Spleen (tissue), 11 donors: ENCODE data around the gene BRDT. TPM values are rescaled to one million over a fixed set of nuclear protein-coding genes. Genes with fewer than 3 reads are reported as not detected.

ENCODE experiments used
- DNase-seq: peaks from one replicate; pipeline ENCODE4 v3.0.0-alpha.2; 2020
- H3K27ac ChIP-seq, 8 donors: fragments of 200-600 bp; sonication (generic) in 7 of 8; 1 replicate in 4 of 8; 2 replicates in 4 of 8; pipeline versions ENCODE4 v1.5.0 to v1.8.0; 2016 to 2021; ENCODE audit warnings: inconsistent platforms in 4 of 8, mild to moderate bottlenecking in 4 of 8, moderate library complexity in 1 of 8
- H3K27me3 ChIP-seq, 7 donors: fragments of 200-600 bp; sonication (generic) in 6 of 7; replicated peaks in 1 of 7; 1 replicate in 4 of 7; 2 replicates in 3 of 7; pipeline versions ENCODE4 v1.5.0 to v1.8.0; 2016 to 2021; ENCODE audit warnings: inconsistent platforms in 3 of 7, mild to moderate bottlenecking in 1 of 7
- H3K36me3 ChIP-seq, 6 donors: fragments of 200-600 bp; sonication (generic) in 5 of 6; 1 replicate in 4 of 6; 2 replicates in 2 of 6; pipeline versions ENCODE4 v1.5.0 to v1.8.0; 2016 to 2021; ENCODE audit warnings: inconsistent platforms in 2 of 6
- H3K4me1 ChIP-seq, 6 donors: fragments of 200-600 bp; sonication (generic) in 5 of 6; 1 replicate in 3 of 6; 2 replicates in 3 of 6; pipeline versions ENCODE4 v1.5.0 to v1.8.0; 2016 to 2021; ENCODE audit warnings: inconsistent platforms in 3 of 6
- H3K4me3 ChIP-seq, 8 donors: fragments of 200-600 bp; sonication (generic) in 7 of 8; 1 replicate in 4 of 8; 2 replicates in 4 of 8; pipeline versions ENCODE4 v1.5.0 to v1.8.0; 2016 to 2021; ENCODE audit warnings: inconsistent platforms in 4 of 8, mild to moderate bottlenecking in 4 of 8, moderate library complexity in 2 of 8
- H3K9me3 ChIP-seq, 8 donors: fragments of 200-600 bp; sonication (generic) in 7 of 8; 1 replicate in 4 of 8; 2 replicates in 4 of 8; pipeline versions ENCODE4 v1.5.0 to v1.8.0; 2016 to 2021; ENCODE audit warnings: inconsistent platforms in 4 of 8
- POLR2A ChIP-seq, 3 donors: fragments of 450-650 bp; IDR thresholded peaks; one replicate each; pipeline ENCODE4 v1.5.1; 2017; ENCODE audit warnings: antibody characterized with exemption in 3 of 3, mild to moderate bottlenecking in 1 of 3
- POLR2AphosphoS5 ChIP-seq, 3 donors: sonication (generic); formaldehyde crosslinking; IDR thresholded peaks; one replicate each; pipeline ENCODE4 v1.5.1; 2017; ENCODE audit warnings: antibody characterized with exemption in 3 of 3
- WGBS, 5 donors: extraction: QIAGEN DNeasy Blood & Tissue Kit in 3 of 5; methylation state at CpG; one replicate each; pipeline versions ENCODE4 v1.1.5 to v1.1.7; 2013 to 2018; 5-methylcytosine and 5-hydroxymethylcytosine counted together
- intact Hi-C: fragments of 100-400 bp; cut with DNase I; formaldehyde crosslinking; loops from one replicate; pipeline ENCODE4 v1.15.0; 2023; ENCODE audit warnings: low total_unique reads
- polyA plus RNA-seq, 3 donors: library from polyadenylated mRNA; stranded (reverse); fragments of 200-250 nt; gene quantifications; one replicate each; pipeline ENCODE4 v1.2.1, GENCODE V29; 2013
- total RNA-seq, 7 donors: library from RNA; depleted of rRNA in 3 of 7; stranded (reverse); fragments of >200 nt in 3 of 7; fragmentation: NEBNext Ultra II Directional in 4 of 7; extraction: Animal tissue kit (Norgen Biotek cat#: 25700) in 4 of 7; gene quantifications; one replicate each; pipeline versions ENCODE4 v1.1.0 to v1.2.1, GENCODE V29; 2016 to 2021
- TF ChIP-seq, protein P1 (sequence below), 11 experiments: fragments of 200-600 bp in 7 of 11; fragments of 450-650 bp in 4 of 11; sonication (generic) in 4 of 11; IDR thresholded peaks in 8 of 11; conservative IDR thresholded peaks in 3 of 11; 1 replicate in 7 of 11; 2 replicates in 4 of 11; pipeline versions ENCODE4 v1.4.0 to v1.8.0; 2016 to 2021; ENCODE audit warnings: antibody characterized with exemption in 11 of 11, inconsistent platforms in 4 of 11, mild to moderate bottlenecking in 1 of 11
- donor health status: healthy with polysubstance abuse.
- donor health status: DM: no; HTN: no; CAD: no; lungs with moderate emphysema.
- donor health status: DM: no; HTN: no; CAD: no.
- donor health status: Bipolar disorder and iron deficiency.
- donor health status: healthy.
- donor health status: DM: no; HTN: no; CAD: no.
- donor health status: DM: yes; HTN: yes; CAD: no.

BRDT gene
- total and polyA plus RNA-seq, 10 donors: 0.09 to 0.43 TPM; not detected in 8

DNA sequence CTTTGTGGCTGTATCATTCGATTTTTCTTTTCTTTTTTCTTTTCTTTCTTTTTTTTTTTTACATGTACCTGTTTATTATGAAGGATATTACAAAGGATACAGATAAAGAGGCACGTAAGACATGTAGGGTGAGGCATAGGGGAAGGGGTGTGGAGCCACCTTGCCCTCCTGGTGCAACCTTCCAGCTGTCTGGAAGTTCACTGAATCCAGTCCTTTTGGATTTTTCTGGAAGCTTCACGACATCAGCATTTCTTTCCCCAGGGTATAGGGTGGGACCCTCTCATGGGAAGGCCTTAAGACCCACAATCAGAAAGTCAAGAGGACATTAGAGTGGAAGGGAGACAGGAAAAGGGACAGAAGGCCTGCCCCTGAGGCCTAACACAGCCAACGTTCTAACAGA lies 33.2 kb upstream of the BRDT start:
- intact Hi-C loops: no loop called here
- WGBS, 5 donors: 71 to 87% (median 76%) methylated on average over 4 of the region's 4 CpGs
- Histone ChIP-seq H3K27ac (no peak overlapping the region), H3K4me3 (no peak overlapping the region), H3K27me3 (no peaks in the 10 kb centered on the region), H3K9me3 (no peaks in the 10 kb centered on the region), H3K36me3 (no peaks in the 10 kb centered on the region), H3K4me1 (no peaks in the 10 kb centered on the region)
- TF ChIP-seq POLR2AphosphoS5 (IDR thresholded peaks at IDR 0.05) (no peak), POLR2A (IDR thresholded peaks at IDR 0.05) (no peak)
- TF ChIP-seq, protein P1, sequence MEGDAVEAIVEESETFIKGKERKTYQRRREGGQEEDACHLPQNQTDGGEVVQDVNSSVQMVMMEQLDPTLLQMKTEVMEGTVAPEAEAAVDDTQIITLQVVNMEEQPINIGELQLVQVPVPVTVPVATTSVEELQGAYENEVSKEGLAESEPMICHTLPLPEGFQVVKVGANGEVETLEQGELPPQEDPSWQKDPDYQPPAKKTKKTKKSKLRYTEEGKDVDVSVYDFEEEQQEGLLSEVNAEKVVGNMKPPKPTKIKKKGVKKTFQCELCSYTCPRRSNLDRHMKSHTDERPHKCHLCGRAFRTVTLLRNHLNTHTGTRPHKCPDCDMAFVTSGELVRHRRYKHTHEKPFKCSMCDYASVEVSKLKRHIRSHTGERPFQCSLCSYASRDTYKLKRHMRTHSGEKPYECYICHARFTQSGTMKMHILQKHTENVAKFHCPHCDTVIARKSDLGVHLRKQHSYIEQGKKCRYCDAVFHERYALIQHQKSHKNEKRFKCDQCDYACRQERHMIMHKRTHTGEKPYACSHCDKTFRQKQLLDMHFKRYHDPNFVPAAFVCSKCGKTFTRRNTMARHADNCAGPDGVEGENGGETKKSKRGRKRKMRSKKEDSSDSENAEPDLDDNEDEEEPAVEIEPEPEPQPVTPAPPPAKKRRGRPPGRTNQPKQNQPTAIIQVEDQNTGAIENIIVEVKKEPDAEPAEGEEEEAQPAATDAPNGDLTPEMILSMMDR (IDR thresholded peaks at IDR 0.05 in 8 of 11, conservative IDR thresholded peaks at IDR 0.05 in 3 of 11): no peak
- no peak for DNase-seq

DNA sequence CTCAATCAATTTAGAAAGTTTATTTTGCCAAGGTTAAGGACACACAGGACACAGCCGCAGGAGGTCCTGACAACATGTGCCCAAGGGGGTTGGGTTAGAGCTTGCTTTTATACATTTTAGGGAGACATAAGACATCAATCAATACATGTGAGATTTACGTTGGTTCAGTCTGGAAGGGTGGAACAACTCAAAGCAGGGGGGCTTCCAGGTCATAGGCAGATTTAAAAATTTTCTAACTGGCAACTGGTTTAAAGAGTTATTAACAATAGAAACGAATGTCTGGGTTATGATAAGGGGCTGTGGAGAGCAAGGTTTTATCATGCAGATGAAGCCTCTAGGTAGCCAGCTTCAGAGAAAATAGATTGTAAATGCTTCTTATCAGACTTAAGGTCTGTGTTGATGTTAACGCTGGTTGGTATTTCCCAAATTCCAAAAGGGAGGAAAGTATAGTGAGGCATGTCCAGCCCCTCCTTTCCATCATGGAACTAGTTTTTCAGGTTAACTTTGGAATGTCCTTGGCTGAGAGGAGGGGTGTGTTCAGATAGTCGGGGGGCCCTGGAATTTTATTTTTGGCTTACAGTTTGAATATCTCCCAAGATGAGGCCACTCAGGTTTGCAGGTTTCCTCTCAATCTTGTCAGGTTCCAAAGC lies 32.3 kb upstream of the BRDT start:
- DNase-seq: no peak
- intact Hi-C loops: no loop called here
- Histone ChIP-seq H3K4me1 (no peaks in the 10 kb centered on the region), H3K36me3 (no peaks in the 10 kb centered on the region), H3K9me3 (no peaks in the 10 kb centered on the region), H3K27ac (no peak overlapping the region), H3K27me3 (no peaks in the 10 kb centered on the region), H3K4me3 (no peak overlapping the region)
- TF ChIP-seq POLR2A (IDR thresholded peaks at IDR 0.05) (no peak), POLR2AphosphoS5 (IDR thresholded peaks at IDR 0.05) (no peak)
- TF ChIP-seq, protein P1 (IDR thresholded peaks at IDR 0.05 in 8 of 11, conservative IDR thresholded peaks at IDR 0.05 in 3 of 11): no peak
- WGBS, 5 donors: 73 to 87% (median 81%) methylated on average over 5 of the region's 5 CpGs

DNA sequence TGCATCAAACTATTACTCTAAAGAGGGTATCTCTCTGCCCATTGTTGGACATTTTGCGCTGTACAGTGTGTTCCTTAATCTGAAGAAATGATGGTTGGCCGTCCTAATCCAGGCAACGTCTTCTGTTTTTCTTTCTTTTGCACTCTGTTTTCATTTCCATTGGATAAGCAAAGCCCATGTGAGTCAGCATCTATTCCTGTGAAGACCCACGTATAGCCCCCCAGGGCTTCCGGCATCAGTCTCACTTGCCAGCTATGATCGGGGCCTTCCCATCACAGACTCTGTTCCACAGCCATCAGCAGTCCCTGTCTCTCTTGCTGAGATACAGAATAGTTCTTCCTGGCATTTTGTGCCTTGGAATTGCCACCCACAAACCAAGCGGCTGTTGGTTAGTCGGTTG lies 29.2 kb upstream of the BRDT start:
- DNase-seq: no peak
- no peak for TF ChIP-seq POLR2AphosphoS5 (IDR thresholded peaks at IDR 0.05)
- TF ChIP-seq POLR2A (IDR thresholded peaks at IDR 0.05): no peak
- TF ChIP-seq, protein P1 (IDR thresholded peaks at IDR 0.05 in 8 of 11, conservative IDR thresholded peaks at IDR 0.05 in 3 of 11): no peak
- intact Hi-C loops: no loop called here
- Histone ChIP-seq H3K4me1 (no peaks in the 10 kb centered on the region), H3K36me3 (no peaks in the 10 kb centered on the region), H3K4me3 (no peak overlapping the region), H3K27ac (no peak overlapping the region), H3K27me3 (no peaks in the 10 kb centered on the region), H3K9me3 (no peaks in the 10 kb centered on the region)
- 84 to 87% (median 86%) methylated on average over 8 of the region's 8 CpGs for WGBS, 5 donors

DNA sequence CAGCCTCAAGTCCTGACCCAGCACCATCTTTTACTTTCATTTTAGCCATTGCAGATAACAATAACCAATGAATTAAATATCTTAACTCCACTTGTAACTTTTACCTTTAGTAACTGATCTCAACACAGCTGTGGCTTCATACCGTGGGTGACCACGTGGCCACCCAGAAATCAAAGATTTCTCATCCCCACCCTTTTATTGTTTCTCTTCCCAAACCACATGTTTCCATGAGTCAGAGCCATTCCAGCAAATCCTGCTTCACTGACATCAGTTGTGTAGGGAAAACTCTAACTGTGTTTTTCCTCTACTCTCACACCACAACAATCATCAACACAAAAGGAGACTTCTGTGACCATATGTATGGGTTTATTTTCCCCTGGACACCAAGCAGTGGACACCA lies 25.1 kb upstream of the BRDT start:
- WGBS, 5 donors: 77 to 88% (median 84%) methylated on average over 2 of the region's 2 CpGs
- Histone ChIP-seq H3K9me3 (no peaks in the 10 kb centered on the region), H3K36me3 (no peaks in the 10 kb centered on the region), H3K27me3 (no peaks in the 10 kb centered on the region), H3K4me1 (peaks cover 0 to 14% (median 3%) of the 10 kb centered on the region in 6 donors), H3K27ac (no peak overlapping the region), H3K4me3 (no peak overlapping the region)
- intact Hi-C loops: no loop called here
- DNase-seq: no peak
- TF ChIP-seq, protein P1 (IDR thresholded peaks at IDR 0.05 in 8 of 11, conservative IDR thresholded peaks at IDR 0.05 in 3 of 11): no peak
- no peak for TF ChIP-seq POLR2AphosphoS5 (IDR thresholded peaks at IDR 0.05)
- TF ChIP-seq POLR2A (IDR thresholded peaks at IDR 0.05): no peak
